HEK293 (cell line): ENCODE results near the gene LLCFC1.

Experiments used
- CTCF ChIA-PET: fragments of 350-600 bp; formaldehyde crosslinking; extraction: SDS; loops from one replicate; lab custom pipeline; 2021; ENCODE audit warnings: antibody characterized with exemption; lab: Yijun Ruan, JAX
- POLR2A ChIA-PET: fragments of 300-600 bp; formaldehyde crosslinking; extraction: SDS; loops from one replicate; lab custom pipeline; 2020; ENCODE audit warnings: antibody characterized with exemption, inconsistent platforms; lab: Yijun Ruan, JAX
- H3K27ac ChIP-seq: fragments of 200-500 bp; sonication (Bioruptor generic); 2 replicates; pipeline ENCODE4 v1.5.1; 2014; ENCODE audit warnings: low read depth, low read length, control low read depth, inconsistent platforms; ENCODE audit errors: extremely low read depth
- H3K36me3 ChIP-seq, 2 experiments: fragments of 200-500 bp in 1 of 2; sonication (Bioruptor generic) in 1 of 2; 1 replicate in 1 of 2; 2 replicates in 1 of 2; pipeline ENCODE4 v1.5.1; 2014 to 2017; ENCODE audit warnings: inconsistent platforms in 2 of 2, low read length in 2 of 2; ENCODE audit not compliant: control insufficient read depth in 2 of 2, insufficient read depth in 1 of 2
- H3K4me1 ChIP-seq: fragments of 200-500 bp; sonication (Bioruptor generic); 2 replicates; pipeline ENCODE4 v1.5.1; 2014; ENCODE audit warnings: mild to moderate bottlenecking, low read length, inconsistent platforms; ENCODE audit not compliant: control insufficient read depth, insufficient read depth
- H3K4me3 ChIP-seq: 2 replicates; pipeline ENCODE4 v1.5.1; 2011; ENCODE audit warnings: low read depth, mild to moderate bottlenecking, control low read depth, low read length, moderate library complexity
- H3K9me3 ChIP-seq: fragments of 200-500 bp; sonication (Bioruptor generic); 2 replicates; pipeline ENCODE4 v1.5.1; 2014; ENCODE audit warnings: low read depth, low read length, inconsistent platforms; ENCODE audit not compliant: control insufficient read depth, insufficient read depth
- FEZF1 ChIP-seq: fragments of 450-650 bp; formaldehyde crosslinking; IDR thresholded peaks from 2 replicates; pipeline ENCODE4 v1.5.1; 2016; ENCODE audit warnings: missing biosample characterization, missing genetic modification characterization
- MYNN ChIP-seq: fragments of 450-650 bp; formaldehyde crosslinking; IDR thresholded peaks from 2 replicates; pipeline ENCODE4 v1.5.1; 2016; ENCODE audit warnings: missing biosample characterization, missing genetic modification characterization, borderline replicate concordance
- SP2 ChIP-seq: fragments of 450-650 bp; formaldehyde crosslinking; IDR thresholded peaks from 2 replicates; pipeline ENCODE4 v1.5.1; 2016; ENCODE audit warnings: missing biosample characterization, missing genetic modification characterization
- ZNF175 ChIP-seq: fragments of 450-650 bp; formaldehyde crosslinking; IDR thresholded peaks from 2 replicates; pipeline ENCODE4 v1.5.1; 2016; ENCODE audit warnings: missing biosample characterization, missing genetic modification characterization
- ZNF292 ChIP-seq: fragments of 450-650 bp; formaldehyde crosslinking; IDR thresholded peaks from 2 replicates; pipeline ENCODE4 v1.5.1; 2016; ENCODE audit warnings: low read depth, missing biosample characterization, missing genetic modification characterization, borderline replicate concordance
- ZNF530 ChIP-seq: fragments of 450-650 bp; formaldehyde crosslinking; IDR thresholded peaks from 2 replicates; pipeline ENCODE4 v1.5.1; 2016; ENCODE audit warnings: low read depth, missing biosample characterization, missing genetic modification characterization
- ZNF571 ChIP-seq: fragments of 450-650 bp; formaldehyde crosslinking; IDR thresholded peaks from 2 replicates; pipeline ENCODE4 v1.5.0; 2017; ENCODE audit warnings: missing biosample characterization, missing genetic modification characterization
- ZNF626 ChIP-seq: fragments of 450-650 bp; sonication (Bioruptor Pico); formaldehyde crosslinking; IDR thresholded peaks from 2 replicates; pipeline ENCODE4 v1.5.1; 2018; ENCODE audit warnings: missing biosample characterization, missing genetic modification characterization, inconsistent platforms
- TF ChIP-seq, protein P1 (sequence below): fragments of 450-650 bp; formaldehyde crosslinking; IDR thresholded peaks from 2 replicates; pipeline ENCODE4 v1.5.1; 2017; ENCODE audit warnings: missing biosample characterization, missing genetic modification characterization
- TF ChIP-seq, protein P2 (sequence below): fragments of 450-650 bp; formaldehyde crosslinking; IDR thresholded peaks from 2 replicates; pipeline ENCODE4 v1.5.1; 2016; ENCODE audit warnings: missing biosample characterization, missing genetic modification characterization
- TF ChIP-seq, protein P3 (sequence below): fragments of 450-650 bp; formaldehyde crosslinking; IDR thresholded peaks from 2 replicates; pipeline ENCODE4 v1.5.1; 2016; ENCODE audit warnings: missing biosample characterization, missing genetic modification characterization
- TF ChIP-seq, protein P4 (sequence below): fragments of 450-650 bp; formaldehyde crosslinking; IDR thresholded peaks from 2 replicates; pipeline ENCODE4 v1.5.1; 2016; ENCODE audit warnings: missing biosample characterization, missing genetic modification characterization
- TF ChIP-seq, protein P5 (sequence below): fragments of 450-650 bp; formaldehyde crosslinking; IDR thresholded peaks from 2 replicates; pipeline ENCODE4 v1.5.1; 2016; ENCODE audit warnings: missing biosample characterization, missing genetic modification characterization, borderline replicate concordance
- TF ChIP-seq, protein P6 (sequence below): fragments of 450-650 bp; formaldehyde crosslinking; IDR thresholded peaks from 2 replicates; pipeline ENCODE4 v1.5.1; 2016; ENCODE audit warnings: missing biosample characterization, missing genetic modification characterization, borderline replicate concordance

The LLCFC1 gene

DNA sequence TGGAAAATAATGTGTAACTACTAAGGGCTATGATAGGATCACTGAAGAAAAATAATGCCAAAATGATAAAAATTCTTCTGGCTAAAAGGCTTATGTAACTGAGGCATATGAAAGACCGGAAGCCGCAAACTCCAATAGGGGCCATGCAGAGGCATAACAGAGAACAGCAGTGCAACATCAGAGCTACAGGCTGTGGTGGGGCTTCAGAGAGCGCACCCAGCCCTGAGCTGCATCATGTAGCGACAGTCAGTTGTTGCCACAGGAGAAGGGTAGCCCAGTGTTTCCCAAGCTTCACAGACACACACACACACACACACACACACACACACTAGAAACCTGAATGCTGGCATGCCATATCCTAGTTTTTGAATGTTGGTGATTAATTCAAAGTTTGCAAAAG, 9.3 kb downstream of the LLCFC1 start:
- CTCF ChIA-PET = no interaction called here
- no peaks in the 10 kb centered on the region for H3K36me3 ChIP-seq
- H3K4me1 ChIP-seq = no peaks in the 10 kb centered on the region
- POLR2A ChIA-PET = no interaction called here
- TF ChIP-seq, protein P1, sequence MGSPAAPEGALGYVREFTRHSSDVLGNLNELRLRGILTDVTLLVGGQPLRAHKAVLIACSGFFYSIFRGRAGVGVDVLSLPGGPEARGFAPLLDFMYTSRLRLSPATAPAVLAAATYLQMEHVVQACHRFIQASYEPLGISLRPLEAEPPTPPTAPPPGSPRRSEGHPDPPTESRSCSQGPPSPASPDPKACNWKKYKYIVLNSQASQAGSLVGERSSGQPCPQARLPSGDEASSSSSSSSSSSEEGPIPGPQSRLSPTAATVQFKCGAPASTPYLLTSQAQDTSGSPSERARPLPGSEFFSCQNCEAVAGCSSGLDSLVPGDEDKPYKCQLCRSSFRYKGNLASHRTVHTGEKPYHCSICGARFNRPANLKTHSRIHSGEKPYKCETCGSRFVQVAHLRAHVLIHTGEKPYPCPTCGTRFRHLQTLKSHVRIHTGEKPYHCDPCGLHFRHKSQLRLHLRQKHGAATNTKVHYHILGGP = no peak
- TF ChIP-seq, protein P2, sequence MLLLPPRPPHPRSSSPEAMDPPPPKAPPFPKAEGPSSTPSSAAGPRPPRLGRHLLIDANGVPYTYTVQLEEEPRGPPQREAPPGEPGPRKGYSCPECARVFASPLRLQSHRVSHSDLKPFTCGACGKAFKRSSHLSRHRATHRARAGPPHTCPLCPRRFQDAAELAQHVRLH (tag by site-specific recombination) = no peak
- TF ChIP-seq ZNF292 (tag by site-specific recombination) (no peak), MYNN (tag by site-specific recombination) (no peak), ZNF626 (tag by site-specific recombination) (no peak), SP2 (tag by site-specific recombination) (no peak), ZNF571 (no peak)
- TF ChIP-seq, protein P3, sequence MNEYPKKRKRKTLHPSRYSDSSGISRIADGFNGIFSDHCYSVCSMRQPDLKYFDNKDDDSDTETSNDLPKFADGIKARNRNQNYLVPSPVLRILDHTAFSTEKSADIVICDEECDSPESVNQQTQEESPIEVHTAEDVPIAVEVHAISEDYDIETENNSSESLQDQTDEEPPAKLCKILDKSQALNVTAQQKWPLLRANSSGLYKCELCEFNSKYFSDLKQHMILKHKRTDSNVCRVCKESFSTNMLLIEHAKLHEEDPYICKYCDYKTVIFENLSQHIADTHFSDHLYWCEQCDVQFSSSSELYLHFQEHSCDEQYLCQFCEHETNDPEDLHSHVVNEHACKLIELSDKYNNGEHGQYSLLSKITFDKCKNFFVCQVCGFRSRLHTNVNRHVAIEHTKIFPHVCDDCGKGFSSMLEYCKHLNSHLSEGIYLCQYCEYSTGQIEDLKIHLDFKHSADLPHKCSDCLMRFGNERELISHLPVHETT = no peak
- TF ChIP-seq, protein P4, sequence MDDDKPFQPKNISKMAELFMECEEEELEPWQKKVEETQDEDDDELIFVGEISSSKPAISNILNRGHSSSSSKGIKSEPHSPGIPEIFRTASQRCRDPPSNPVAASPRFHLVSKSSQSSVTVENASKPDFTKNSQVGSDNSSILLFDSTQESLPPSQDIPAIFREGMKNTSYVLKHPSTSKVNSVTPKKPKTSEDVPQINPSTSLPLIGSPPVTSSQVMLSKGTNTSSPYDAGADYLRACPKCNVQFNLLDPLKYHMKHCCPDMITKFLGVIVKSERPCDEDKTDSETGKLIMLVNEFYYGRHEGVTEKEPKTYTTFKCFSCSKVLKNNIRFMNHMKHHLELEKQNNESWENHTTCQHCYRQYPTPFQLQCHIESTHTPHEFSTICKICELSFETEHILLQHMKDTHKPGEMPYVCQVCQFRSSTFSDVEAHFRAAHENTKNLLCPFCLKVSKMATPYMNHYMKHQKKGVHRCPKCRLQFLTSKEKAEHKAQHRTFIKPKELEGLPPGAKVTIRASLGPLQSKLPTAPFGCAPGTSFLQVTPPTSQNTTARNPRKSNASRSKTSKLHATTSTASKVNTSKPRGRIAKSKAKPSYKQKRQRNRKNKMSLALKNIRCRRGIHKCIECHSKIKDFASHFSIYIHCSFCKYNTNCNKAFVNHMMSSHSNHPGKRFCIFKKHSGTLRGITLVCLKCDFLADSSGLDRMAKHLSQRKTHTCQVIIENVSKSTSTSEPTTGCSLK (tag by site-specific recombination) = no peak
- TF ChIP-seq, protein P5, sequence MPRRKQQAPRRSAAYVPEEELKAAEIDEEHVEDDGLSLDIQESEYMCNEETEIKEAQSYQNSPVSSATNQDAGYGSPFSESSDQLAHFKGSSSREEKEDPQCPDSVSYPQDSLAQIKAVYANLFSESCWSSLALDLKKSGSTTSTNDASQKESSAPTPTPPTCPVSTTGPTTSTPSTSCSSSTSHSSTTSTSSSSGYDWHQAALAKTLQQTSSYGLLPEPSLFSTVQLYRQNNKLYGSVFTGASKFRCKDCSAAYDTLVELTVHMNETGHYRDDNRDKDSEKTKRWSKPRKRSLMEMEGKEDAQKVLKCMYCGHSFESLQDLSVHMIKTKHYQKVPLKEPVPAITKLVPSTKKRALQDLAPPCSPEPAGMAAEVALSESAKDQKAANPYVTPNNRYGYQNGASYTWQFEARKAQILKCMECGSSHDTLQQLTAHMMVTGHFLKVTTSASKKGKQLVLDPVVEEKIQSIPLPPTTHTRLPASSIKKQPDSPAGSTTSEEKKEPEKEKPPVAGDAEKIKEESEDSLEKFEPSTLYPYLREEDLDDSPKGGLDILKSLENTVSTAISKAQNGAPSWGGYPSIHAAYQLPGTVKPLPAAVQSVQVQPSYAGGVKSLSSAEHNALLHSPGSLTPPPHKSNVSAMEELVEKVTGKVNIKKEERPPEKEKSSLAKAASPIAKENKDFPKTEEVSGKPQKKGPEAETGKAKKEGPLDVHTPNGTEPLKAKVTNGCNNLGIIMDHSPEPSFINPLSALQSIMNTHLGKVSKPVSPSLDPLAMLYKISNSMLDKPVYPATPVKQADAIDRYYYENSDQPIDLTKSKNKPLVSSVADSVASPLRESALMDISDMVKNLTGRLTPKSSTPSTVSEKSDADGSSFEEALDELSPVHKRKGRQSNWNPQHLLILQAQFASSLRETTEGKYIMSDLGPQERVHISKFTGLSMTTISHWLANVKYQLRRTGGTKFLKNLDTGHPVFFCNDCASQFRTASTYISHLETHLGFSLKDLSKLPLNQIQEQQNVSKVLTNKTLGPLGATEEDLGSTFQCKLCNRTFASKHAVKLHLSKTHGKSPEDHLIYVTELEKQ = no peak
- no peak overlapping the region for H3K27ac ChIP-seq
- H3K9me3 ChIP-seq = no peaks in the 10 kb centered on the region
- no peak overlapping the region for H3K4me3 ChIP-seq

DNA sequence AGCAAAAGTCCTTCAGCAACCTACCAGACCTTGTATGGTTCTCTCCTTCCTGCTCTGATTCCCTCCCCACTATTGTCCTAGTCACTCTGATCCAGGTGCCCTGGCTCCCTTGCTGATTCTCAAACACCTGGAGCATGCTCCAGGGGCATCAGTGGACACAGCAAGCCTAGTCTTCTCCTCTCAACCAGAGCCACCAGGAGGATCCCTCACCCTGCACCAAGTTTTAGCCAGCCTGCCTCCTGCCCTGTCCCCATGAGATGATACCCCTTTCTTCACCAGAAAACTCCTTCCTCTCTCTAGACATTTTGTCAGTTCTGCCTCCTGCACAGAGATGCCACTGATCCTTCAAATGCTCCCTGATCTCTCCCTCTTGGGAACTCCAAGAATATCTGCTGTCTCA, 11.0 kb downstream of the LLCFC1 start:
- no peaks in the 10 kb centered on the region for H3K9me3 ChIP-seq
- no peak for TF ChIP-seq ZNF175 (tag by site-specific recombination)
- TF ChIP-seq, protein P6, sequence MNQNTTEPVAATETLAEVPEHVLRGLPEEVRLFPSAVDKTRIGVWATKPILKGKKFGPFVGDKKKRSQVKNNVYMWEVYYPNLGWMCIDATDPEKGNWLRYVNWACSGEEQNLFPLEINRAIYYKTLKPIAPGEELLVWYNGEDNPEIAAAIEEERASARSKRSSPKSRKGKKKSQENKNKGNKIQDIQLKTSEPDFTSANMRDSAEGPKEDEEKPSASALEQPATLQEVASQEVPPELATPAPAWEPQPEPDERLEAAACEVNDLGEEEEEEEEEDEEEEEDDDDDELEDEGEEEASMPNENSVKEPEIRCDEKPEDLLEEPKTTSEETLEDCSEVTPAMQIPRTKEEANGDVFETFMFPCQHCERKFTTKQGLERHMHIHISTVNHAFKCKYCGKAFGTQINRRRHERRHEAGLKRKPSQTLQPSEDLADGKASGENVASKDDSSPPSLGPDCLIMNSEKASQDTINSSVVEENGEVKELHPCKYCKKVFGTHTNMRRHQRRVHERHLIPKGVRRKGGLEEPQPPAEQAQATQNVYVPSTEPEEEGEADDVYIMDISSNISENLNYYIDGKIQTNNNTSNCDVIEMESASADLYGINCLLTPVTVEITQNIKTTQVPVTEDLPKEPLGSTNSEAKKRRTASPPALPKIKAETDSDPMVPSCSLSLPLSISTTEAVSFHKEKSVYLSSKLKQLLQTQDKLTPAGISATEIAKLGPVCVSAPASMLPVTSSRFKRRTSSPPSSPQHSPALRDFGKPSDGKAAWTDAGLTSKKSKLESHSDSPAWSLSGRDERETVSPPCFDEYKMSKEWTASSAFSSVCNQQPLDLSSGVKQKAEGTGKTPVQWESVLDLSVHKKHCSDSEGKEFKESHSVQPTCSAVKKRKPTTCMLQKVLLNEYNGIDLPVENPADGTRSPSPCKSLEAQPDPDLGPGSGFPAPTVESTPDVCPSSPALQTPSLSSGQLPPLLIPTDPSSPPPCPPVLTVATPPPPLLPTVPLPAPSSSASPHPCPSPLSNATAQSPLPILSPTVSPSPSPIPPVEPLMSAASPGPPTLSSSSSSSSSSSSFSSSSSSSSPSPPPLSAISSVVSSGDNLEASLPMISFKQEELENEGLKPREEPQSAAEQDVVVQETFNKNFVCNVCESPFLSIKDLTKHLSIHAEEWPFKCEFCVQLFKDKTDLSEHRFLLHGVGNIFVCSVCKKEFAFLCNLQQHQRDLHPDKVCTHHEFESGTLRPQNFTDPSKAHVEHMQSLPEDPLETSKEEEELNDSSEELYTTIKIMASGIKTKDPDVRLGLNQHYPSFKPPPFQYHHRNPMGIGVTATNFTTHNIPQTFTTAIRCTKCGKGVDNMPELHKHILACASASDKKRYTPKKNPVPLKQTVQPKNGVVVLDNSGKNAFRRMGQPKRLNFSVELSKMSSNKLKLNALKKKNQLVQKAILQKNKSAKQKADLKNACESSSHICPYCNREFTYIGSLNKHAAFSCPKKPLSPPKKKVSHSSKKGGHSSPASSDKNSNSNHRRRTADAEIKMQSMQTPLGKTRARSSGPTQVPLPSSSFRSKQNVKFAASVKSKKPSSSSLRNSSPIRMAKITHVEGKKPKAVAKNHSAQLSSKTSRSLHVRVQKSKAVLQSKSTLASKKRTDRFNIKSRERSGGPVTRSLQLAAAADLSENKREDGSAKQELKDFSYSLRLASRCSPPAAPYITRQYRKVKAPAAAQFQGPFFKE (tag by site-specific recombination) = no peak
- no peak for TF ChIP-seq FEZF1 (tag by site-specific recombination)
- no peak for TF ChIP-seq ZNF530 (tag by site-specific recombination)
- TF ChIP-seq, all 188 proteins: peak for 0
- ChIA-PET CTCF (interaction anchor here (2.3 kb wide), 1 partner anchor 52 kb away, joined by 8 read pairs; no protein-coding TSS in a partner anchor), POLR2A (no interaction called here)
- Histone ChIP-seq H3K4me1 (no peaks in the 10 kb centered on the region), H3K27ac (no peak overlapping the region), H3K36me3 (no peaks in the 10 kb centered on the region), H3K4me3 (no peak overlapping the region)
